Endothelial cell of umbilical vein (primary cell): Measurements from ENCODE around the gene RUNX2. TPM values are rescaled to one million over a fixed set of nuclear protein-coding genes. Genes with fewer than 3 reads are reported as not detected.

Experiments used
- BruUV-seq: library from RNA; stranded (reverse); fragments of 400-500 nt; replicated peaks from 2 replicates; lab custom pipeline; 2021; lab: Mats Ljungman, UMichigan
- CTCF ChIA-PET: fragments of 300-600, 350-600 bp; sonication (Branson Sonifier 250); formaldehyde crosslinking; loops from one replicate; lab custom pipeline; 2021; ENCODE audit warnings: antibody characterized with exemption, inconsistent platforms; lab: Charles Lee
- POLR2A ChIA-PET: fragments of 300-600, 350-600 bp; sonication (Branson Sonifier 250); formaldehyde crosslinking; loops from one replicate; lab custom pipeline; 2021; ENCODE audit warnings: antibody characterized with exemption, inconsistent platforms; lab: Charles Lee
- DNase-seq: peaks from one replicate; pipeline ENCODE4 v3.0.0-alpha.2; 2011; ENCODE audit warnings: low read depth, low spot score
- FAIRE-seq: peaks from 2 replicates; lab custom pipeline; 2011; peaks lifted over from hg19 to GRCh38; lab: Jason Lieb, UNC
- H2AFZ ChIP-seq: 2 replicates; pipeline ENCODE4 v1.6.0; 2012; ENCODE audit warnings: low read depth, low read length, control low read depth, inconsistent platforms
- H3K27ac ChIP-seq: 2 replicates; pipeline ENCODE4 v1.5.1; 2011; ENCODE audit warnings: low read depth, mild to moderate bottlenecking, control low read depth, low read length, moderate library complexity; ENCODE audit not compliant: insufficient read depth
- H3K27me3 ChIP-seq, 2 experiments: 2 replicates each; pipeline versions ENCODE4 v1.6.0 to v1.6.1; 2011; ENCODE audit warnings: low read length in 2 of 2, mixed read lengths in 1 of 2; ENCODE audit not compliant: control insufficient read depth in 2 of 2, insufficient read depth in 2 of 2
- H3K36me3 ChIP-seq, 2 experiments: 2 replicates in 1 of 2; 3 replicates in 1 of 2; pipeline ENCODE4 v1.5.1; 2011; ENCODE audit warnings: low read length in 2 of 2, mild to moderate bottlenecking in 1 of 2, moderate library complexity in 1 of 2; ENCODE audit not compliant: control insufficient read depth in 2 of 2, insufficient read depth in 2 of 2; ENCODE audit errors: extremely low read depth in 1 of 2
- H3K4me1 ChIP-seq: 3 replicates; pipeline ENCODE4 v1.5.1; 2011; ENCODE audit warnings: mild to moderate bottlenecking, low read length; ENCODE audit not compliant: control insufficient read depth, insufficient read depth; ENCODE audit errors: extremely low read depth
- H3K4me2 ChIP-seq: 2 replicates; pipeline ENCODE4 v1.6.1; 2011; ENCODE audit warnings: low read length, control low read depth, mixed read lengths; ENCODE audit not compliant: insufficient read depth
- H3K4me3 ChIP-seq, 3 experiments: fragments of 200-600 bp in 1 of 3; sonication (generic), shearing (Covaris generic) in 1 of 3; replicated peaks in 1 of 3; 2 replicates each; pipeline ENCODE4 v1.5.1; 2011 to 2016; ENCODE audit warnings: control low read depth in 3 of 3, low read length in 3 of 3, mild to moderate bottlenecking in 2 of 3, inconsistent platforms in 1 of 3, low read depth in 1 of 3, moderate library complexity in 1 of 3; ENCODE audit not compliant: insufficient read depth in 1 of 3
- H3K79me2 ChIP-seq: 2 replicates; pipeline ENCODE4 v1.6.0; 2012; ENCODE audit warnings: low read length, inconsistent platforms; ENCODE audit not compliant: control insufficient read depth, insufficient read depth
- H3K9ac ChIP-seq: replicated peaks from 2 replicates; pipeline ENCODE3; 2011; ENCODE audit warnings: low read length, control low read depth; ENCODE audit not compliant: insufficient read depth; ENCODE audit errors: extremely low read depth
- H3K9me1 ChIP-seq: replicated peaks from 3 replicates; pipeline ENCODE4 v1.6.0; 2011; ENCODE audit warnings: mild to moderate bottlenecking, low read length; ENCODE audit not compliant: control insufficient read depth, insufficient read depth; ENCODE audit errors: extremely low read depth
- H3K9me3 ChIP-seq: replicated peaks from 2 replicates; pipeline ENCODE4 v1.5.1; 2012; ENCODE audit warnings: low read length, inconsistent platforms; ENCODE audit not compliant: control insufficient read depth, insufficient read depth
- H4K20me1 ChIP-seq: replicated peaks from 2 replicates; pipeline ENCODE3; 2011; ENCODE audit warnings: mild to moderate bottlenecking, low read length; ENCODE audit not compliant: control insufficient read depth, insufficient read depth; ENCODE audit errors: extremely low read depth
- EZH2 ChIP-seq: IDR thresholded peaks from 2 replicates; pipeline ENCODE4 v1.6.1; 2012; ENCODE audit warnings: borderline replicate concordance, low read depth, mild to moderate bottlenecking, moderate library complexity, low read length, inconsistent platforms; ENCODE audit not compliant: severe bottlenecking
- MYC ChIP-seq: IDR thresholded peaks from one replicate; pipeline ENCODE4 v1.6.1; 2011; ENCODE audit warnings: mild to moderate bottlenecking, low read depth, low read length
- POLR2A ChIP-seq: IDR thresholded peaks from 2 replicates; pipeline ENCODE4 v1.6.1; 2012; ENCODE audit warnings: low read depth, mild to moderate bottlenecking, control low read depth, low read length
- dilution Hi-C: fragments of 300-500 bp; cut with MboI; formaldehyde crosslinking; loops from one replicate; pipeline ENCODE4 v1.15.0; 2019; ENCODE audit warnings: low sequenced_read_pairs; ENCODE audit not compliant: extremely low pct_ligation_motif_present
- intact Hi-C: fragments of 100-400 bp; cut with micrococcal nuclease; formaldehyde crosslinking; loops from one replicate; pipeline ENCODE4 v1.10.0; 2022
- polyA plus RNA-seq, 4 experiments: library from polyadenylated mRNA; depleted of rRNA in 3 of 4; stranded (reverse) in 3 of 4; unstranded in 1 of 4; fragments of >200 nt; gene quantifications; 2 replicates each; pipeline versions ENCODE4 v1.2.1 to v1.2.3, GENCODE V29; 2011 to 2012; ENCODE audit warnings: missing spikeins in 1 of 4
- total RNA-seq: library from RNA; stranded (reverse); gene quantifications from 2 replicates; pipeline ENCODE4 v1.2.3, GENCODE V29; 2021

RUNX2 gene
- total and polyA plus RNA-seq, 2 donors (not counting 3 experiments of a cell fraction or from before 2014, with no cell fraction given), result 0.06 TPM; not detected in 1

- POLR2A ChIA-PET, result no interaction called here
- dilution Hi-C loops, result no loop called here
- FAIRE-seq, result no peak
These were observed 94.5 kb downstream of the RUNX2 start for GRCh38 chr6:45422503-45423110.

GRCh38 chr6:45423111-45423823 is 95.1 kb downstream of the RUNX2 start:
- Histone ChIP-seq H3K4me1 (peaks cover 17% of the 10 kb centered on the region), H3K36me3 (no peaks in the 10 kb centered on the region), H3K9me3 (no peaks in the 10 kb centered on the region), H3K4me2 (peak overlapping the region; percentile 46), H3K9ac (no peak overlapping the region), H3K27ac (no peak overlapping the region), H3K4me3 (peak overlapping the region; percentile 0 to 32 (median 7)), H2AFZ (peak overlapping the region; percentile 74), H3K27me3 (peaks cover 55 to 87% of the 10 kb centered on the region in 2 experiments), H4K20me1 (no peaks in the 10 kb centered on the region), H3K9me1 (no peaks in the 10 kb centered on the region), H3K79me2 (no peaks in the 10 kb centered on the region)
- DNase-seq (no peak), FAIRE-seq (no peak)
- intact Hi-C loops (loop anchor here (2.0 to 5.0 kb wide), 3 partner anchors 79 to 228 kb away; no protein-coding TSS in a partner anchor), dilution Hi-C loops (no loop called here)
- POLR2A ChIA-PET, result interaction anchor here (0.6 kb wide), 1 partner anchor 259 kb away, joined by 3 read pairs; no protein-coding TSS in a partner anchor
- BruUV-seq, result no TSS peak
- CTCF ChIA-PET, result interaction anchor here (0.7 kb wide), 1 partner anchor 291 kb away, joined by 4 read pairs; no protein-coding TSS in a partner anchor
- no peak for TF ChIP-seq MYC
- peak; percentile 82 for TF ChIP-seq EZH2

More at GRCh38 chr6:45422503-45423110, 94.5 kb downstream of the RUNX2 start:
- Histone ChIP-seq H4K20me1 (no peaks in the 10 kb centered on the region), H3K27ac (no peak overlapping the region), H3K4me1 (peaks cover 17% of the 10 kb centered on the region), H3K4me2 (peak overlapping the region; percentile 70), H3K79me2 (no peaks in the 10 kb centered on the region), H3K9me3 (no peaks in the 10 kb centered on the region), H3K9ac (no peak overlapping the region), H2AFZ (peak overlapping the region; percentile 74), H3K27me3 (peaks cover 61 to 92% of the 10 kb centered on the region in 2 experiments), H3K36me3 (no peaks in the 10 kb centered on the region), H3K4me3 (peak overlapping the region; percentile 24 to 34 (median 32)), H3K9me1 (no peaks in the 10 kb centered on the region)
- no TSS peak for BruUV-seq
- peak; percentile 14 for DNase-seq
- CTCF ChIA-PET, result interaction anchor here (0.6 to 4.8 kb wide), 5 partner anchors 45 to 946 kb away, joined by 3 to 50 read pairs (median 4); partner anchors contain the start of gene SUPT3H
- intact Hi-C loops, result loop anchor here (1.0 to 5.0 kb wide), 5 partner anchors 24 to 292 kb away; no protein-coding TSS in a partner anchor
- TF ChIP-seq POLR2A (no peak), EZH2 (peak; percentile 78)
